ENCODE measurements around the gene NUMBL.
"Not testable (repeated sequence)": the region's sequence is repeated elsewhere in the genome, so short reads cannot be mapped to it uniquely, and the experiment has no call there.

Gene NUMBL

DNA sequence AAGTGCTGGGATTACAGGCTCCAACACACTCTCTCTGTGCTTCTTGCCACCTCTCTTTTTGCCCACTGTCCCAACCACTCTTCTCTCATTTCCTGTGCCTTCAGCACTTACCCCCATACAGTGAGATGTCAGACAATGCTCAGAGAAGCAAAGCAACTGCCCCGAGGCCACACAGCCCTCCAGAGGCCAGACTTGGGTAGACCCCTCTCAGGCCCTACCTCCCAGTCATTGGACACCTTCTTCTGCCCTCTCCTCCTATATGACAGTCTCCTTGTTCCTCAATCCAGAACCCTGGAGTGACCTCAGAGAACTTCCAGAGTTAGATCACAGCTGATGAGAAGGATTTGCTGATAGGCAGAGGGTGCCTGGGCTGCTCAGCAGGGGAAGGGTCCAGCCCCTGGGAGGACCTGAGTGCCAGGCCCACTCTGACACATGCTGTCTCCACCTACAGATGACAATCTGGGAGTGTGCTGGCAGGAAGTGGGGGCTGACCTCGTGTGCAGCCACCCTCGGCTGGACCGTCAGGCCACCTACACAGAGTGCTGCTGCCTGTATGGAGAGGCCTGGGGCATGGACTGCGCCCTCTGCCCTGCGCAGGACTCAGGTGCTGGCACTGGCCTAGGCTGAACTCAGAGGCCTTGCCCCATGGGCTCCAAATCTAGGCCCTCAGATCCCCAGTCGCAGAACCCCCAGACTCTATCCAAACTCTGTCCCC lies 64.9 kb downstream of the NUMBL start:
- DNase-seq = no peak

DNA sequence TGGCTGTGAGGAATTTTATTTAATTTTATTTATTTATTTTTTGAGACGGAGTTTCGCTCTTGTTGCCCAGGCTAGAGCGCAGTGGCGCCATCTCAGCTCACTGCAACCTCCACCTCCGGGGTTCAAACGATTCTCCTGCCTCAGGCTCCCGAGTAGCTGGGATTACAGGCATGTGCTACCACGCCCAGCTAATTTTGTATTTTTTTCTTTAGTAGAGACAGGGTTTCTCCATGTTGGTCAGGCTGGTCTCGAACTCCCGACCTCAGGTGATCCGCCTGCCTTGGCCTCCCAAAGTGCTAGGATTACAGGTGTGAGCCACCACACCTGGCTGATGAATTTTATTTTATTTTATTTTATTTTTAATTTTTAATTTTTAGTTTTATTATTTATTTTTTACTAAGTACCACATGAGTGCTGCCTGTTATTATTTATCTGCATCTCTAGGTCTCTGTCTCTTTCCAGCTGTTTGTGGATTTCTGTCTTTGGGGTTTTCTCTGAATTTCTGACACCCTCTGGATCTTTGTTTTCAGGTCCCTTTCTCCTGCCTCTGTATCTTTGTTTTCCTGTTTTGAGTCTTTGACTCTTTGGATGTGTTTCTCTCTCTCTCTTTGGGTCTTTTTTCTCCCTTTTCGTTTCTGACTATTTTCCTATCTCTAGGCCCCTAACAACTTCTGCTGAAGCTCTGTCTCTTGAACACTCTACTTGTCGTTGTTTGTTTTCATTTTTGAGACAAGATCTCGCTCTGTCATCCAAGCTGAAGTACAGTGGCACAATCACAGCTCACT lies 65.9 kb downstream of the NUMBL start:
- not testable (repeated sequence) for DNase-seq

DNA sequence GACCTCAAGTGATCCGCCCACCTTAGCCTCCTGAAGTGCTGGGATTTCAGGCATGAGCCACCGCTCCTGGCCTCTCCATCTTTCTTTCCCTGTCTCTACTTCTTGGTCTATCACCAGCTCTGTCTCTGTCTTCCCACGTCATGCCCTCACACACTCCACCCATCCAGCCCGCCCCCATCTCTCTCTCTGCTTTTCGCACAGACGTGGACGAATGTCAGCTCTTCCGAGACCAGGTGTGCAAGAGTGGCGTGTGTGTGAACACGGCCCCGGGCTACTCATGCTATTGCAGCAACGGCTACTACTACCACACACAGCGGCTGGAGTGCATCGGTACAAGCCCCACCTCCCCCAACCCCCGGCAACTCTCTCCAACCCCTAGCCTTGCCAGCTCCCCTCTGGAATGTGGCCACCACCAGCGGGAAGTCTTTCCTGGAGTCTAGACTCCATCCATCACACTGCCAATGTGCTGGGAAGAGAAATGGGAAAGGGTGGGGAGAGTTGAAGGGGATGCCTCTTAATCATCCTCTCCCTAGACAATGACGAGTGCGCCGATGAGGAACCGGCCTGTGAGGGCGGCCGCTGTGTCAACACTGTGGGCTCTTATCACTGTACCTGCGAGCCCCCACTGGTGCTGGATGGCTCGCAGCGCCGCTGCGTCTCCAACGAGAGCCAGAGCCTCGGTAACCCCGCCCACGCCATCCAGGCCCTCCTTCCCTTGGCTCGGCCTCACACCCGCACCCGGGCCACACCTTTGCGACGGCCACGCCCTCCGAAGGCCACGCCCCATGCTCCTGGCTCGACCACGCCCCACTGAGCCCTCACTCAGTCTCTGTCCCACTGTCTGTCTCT lies 66.8 kb downstream of the NUMBL start:
- no peak for DNase-seq

DNA sequence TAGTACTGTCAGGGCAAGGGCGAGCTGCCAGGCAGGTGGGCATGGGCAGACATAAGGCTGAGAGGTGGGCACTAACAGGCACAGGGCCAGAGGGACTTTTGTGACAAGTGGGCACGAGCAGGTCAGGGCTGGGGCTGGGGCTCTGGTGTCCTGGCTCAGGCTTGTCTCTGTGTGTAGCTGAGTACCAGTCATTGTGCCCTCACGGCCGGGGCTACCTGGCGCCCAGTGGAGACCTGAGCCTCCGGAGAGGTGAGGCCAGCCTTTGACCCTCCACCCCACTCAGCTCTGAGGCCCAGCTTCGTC lies 67.7 kb downstream of the NUMBL start:
- no peak for DNase-seq

DNA sequence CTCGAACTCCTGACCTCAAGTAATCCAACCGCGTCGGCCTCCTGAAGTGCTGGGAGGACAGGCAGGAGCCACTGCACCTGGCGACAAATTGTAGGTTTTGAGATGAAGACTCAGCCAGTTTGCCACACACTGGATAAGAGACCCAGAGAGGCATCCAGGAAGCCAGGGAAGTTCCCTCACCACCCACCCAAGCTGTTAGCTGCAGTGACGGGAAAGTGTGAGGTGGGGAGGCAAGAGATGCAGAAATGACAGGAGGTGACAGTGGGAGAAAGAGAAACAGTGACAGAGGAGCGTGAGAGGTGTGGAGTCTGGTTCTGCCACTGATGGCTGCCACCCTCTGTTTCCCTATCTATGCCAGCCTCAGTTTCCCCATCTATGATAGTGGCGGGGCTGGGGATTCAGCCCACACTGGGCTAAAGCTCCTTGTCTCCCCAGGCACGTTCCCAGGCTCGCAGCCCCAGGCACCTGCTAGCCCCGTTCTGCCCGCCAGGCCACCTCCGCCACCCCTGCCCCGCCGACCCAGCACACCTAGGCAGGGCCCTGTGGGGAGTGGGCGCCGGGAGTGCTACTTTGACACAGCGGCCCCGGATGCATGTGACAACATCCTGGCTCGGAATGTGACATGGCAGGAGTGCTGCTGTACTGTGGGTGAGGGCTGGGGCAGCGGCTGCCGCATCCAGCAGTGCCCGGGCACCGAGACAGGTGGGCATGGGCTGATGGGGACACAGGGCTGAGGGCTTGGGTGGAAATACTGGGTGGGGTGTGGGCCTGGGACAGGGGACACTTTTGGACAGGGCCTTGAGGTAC lies 68.3 kb downstream of the NUMBL start:
- no peak for DNase-seq

DNA sequence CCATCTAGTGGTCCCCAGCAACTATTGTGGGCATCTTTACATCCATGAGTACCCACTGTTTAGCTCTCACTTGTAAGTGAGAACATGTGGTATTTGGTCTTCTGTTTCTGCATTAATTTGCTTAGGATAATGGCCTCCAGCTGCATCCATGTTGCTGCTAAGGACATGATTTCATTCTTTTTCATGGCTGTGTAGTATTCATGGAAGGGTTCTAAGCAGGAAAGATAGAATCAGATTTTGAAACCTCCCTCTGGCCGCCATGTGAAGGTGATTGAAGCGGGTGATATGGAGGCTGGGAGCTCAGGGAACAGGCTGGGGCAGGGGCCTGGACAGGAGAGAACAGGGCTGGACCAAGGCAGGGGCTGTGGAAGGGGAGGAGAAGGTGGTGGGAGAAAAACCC lies 69.2 kb downstream of the NUMBL start:
- no peak for DNase-seq

DNA sequence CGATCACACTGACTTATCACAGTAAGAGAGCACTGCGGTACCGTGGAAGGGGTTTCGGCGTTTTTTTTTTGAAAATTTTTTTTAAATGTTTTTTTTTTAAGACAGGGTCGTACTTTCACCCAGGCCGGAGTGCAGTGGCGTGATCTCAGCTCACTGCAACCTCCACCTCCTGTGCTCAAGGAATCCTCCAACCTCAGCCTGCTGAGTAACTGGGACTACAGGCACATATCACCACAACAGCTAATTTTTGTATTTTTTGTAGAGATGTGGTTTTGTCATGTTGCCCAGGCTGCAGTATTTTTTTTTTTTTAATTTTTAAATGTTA lies 70.3 kb downstream of the NUMBL start:
- no peak for DNase-seq

DNA sequence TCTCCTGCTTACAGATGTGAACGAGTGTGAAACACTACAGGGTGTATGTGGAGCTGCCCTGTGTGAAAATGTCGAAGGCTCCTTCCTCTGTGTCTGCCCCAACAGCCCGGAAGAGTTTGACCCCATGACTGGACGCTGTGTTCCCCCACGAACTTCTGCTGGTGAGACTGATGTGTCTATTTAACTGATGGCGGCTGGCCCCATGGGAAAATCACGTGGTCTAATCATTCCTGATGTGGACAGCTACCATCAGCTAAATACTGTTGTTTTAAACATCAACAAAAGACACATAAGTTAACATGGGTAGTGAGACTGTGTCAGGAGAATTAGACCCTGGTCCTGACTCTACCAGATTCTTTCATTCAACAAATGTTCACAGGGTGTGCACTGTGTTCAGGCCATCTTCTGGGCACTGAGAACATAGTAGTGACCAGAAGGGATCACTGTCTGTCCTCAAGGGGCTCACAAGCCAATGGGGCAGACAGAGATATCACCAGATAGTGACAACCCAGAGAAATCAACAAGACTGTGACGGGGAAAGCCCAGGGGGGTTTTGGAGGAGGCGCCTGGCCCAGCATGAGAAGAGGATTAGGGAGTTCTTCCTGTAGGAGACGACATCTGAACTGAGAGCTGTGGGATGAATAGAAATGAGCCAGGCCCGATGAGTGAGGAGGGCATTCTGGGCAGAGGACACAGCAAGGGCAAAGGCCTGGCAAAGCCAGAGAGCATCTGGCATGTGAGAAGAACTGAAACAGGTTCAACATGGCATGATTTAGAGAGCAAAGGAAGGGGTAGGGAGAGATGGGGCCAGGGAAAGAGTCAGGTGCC lies 70.9 kb downstream of the NUMBL start:
- no peak for DNase-seq

DNA sequence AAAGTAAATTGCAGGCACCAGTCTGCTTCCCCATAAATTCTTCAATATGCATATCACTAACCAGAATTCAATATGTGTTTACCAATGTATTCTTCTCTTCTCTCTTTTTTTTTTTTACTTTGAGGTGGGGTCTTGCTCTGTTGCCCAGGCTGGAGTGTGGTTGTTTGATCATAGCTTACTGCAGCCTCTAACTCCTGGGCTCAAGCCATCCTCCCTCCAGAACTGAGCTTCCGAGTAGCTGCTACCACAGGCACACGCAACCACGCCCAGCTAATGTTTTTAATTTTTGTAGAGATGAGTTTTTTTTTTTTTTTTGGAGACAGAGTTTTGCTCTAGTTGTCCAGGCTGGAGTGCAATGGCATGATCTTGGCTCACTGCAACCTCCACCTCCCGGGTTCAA lies 72.5 kb downstream of the NUMBL start:
- no peak for DNase-seq

DNA sequence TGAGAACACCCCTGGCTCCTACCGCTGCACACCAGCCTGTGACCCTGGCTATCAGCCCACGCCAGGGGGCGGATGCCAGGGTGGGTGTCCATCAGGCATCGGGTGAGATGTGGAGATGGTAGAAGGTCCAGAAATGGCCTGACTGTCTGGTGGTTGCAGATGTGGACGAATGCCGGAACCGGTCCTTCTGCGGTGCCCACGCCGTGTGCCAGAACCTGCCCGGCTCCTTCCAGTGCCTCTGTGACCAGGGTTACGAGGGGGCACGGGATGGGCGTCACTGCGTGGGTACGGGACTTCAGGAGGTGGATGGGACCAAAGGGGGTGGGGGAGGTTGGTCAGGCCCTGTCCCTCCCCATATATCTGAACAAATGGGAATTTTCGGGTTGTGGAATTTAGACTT lies 73.5 kb downstream of the NUMBL start:
- no peak for DNase-seq

DNA sequence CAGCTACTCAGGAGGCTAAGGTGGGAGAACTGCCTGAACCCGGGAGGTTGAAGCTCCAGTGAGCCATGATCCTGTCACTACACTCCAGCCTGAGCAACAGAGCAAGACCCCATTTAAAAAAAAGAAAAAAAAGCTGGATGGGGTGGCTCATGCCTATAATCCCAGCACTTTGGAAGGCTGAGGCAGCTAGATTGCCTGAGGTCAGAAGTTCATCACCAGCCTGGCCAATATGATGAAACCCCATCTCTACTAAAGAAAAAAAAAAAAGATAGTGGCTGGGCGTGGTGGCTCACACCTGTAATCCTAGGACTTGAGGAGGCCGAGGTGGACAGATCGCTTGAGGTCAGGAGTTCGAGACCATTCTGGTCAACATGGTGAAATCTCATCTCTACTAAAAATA lies 74.3 kb downstream of the NUMBL start:
- no peak for DNase-seq
